Body of pancreas (tissue), 4 donors: Measurements from ENCODE around the gene MAGEA1. TPM values are rescaled to one million over a fixed set of nuclear protein-coding genes. Genes with fewer than 3 reads are reported as not detected.
"Not testable (repeated sequence)": the region's sequence is repeated elsewhere in the genome, so short reads cannot be mapped to it uniquely, and the experiment has no call there.

Experiments used
- ATAC-seq: fragments of 150-250 bp; one replicate; pipeline ENCODE4 v1.9.1; 2016
- DNase-seq, 4 donors: peaks; one replicate each; pipeline ENCODE4 v3.0.0-alpha.2; 2019
- H3K27ac ChIP-seq, 4 donors: fragments of 200-600 bp; sonication (generic); 1 replicate in 3 of 4; 2 replicates in 1 of 4; pipeline versions ENCODE4 v1.5.1 to v1.6.1; 2016 to 2019; ENCODE audit warnings: mild to moderate bottlenecking in 1 of 4, mixed read lengths in 1 of 4, moderate library complexity in 1 of 4
- H3K27me3 ChIP-seq, 2 donors: fragments of 200-600 bp; sonication (generic); one replicate each; pipeline ENCODE4 v1.6.0; 2016; ENCODE audit warnings: mild to moderate bottlenecking in 1 of 2
- H3K36me3 ChIP-seq, 2 donors: fragments of 200-600 bp; sonication (generic); replicated peaks in 1 of 2; 2 replicates each; pipeline ENCODE4 v1.5.1; 2016; ENCODE audit warnings: low read depth in 2 of 2; ENCODE audit not compliant: insufficient read depth in 1 of 2
- H3K4me1 ChIP-seq: fragments of 200-600 bp; sonication (generic); one replicate; pipeline ENCODE4 v1.6.0; 2016
- H3K4me3 ChIP-seq, 2 donors: fragments of 200-600 bp; sonication (generic); 1 replicate in 1 of 2; 2 replicates in 1 of 2; pipeline ENCODE4 v1.5.1; 2016 to 2019
- H3K9me3 ChIP-seq, 3 donors: fragments of 200-600 bp; sonication (generic); 1 replicate in 2 of 3; 2 replicates in 1 of 3; pipeline ENCODE4 v1.5.1; 2016
- POLR2A ChIP-seq, 3 donors: fragments of 450-650 bp; IDR thresholded peaks; one replicate each; pipeline ENCODE4 v1.6.1; 2016; ENCODE audit warnings: antibody characterized with exemption in 3 of 3, mild to moderate bottlenecking in 2 of 3
- WGBS, 2 donors: methylation state at CpG; one replicate each; pipeline ENCODE4 v1.1.5; 2017; 5-methylcytosine and 5-hydroxymethylcytosine counted together
- intact Hi-C: fragments of 100-400 bp; cut with DNase I; formaldehyde crosslinking; loops from one replicate; pipeline ENCODE4 v1.15.1; 2023
- total RNA-seq, 2 donors: library from RNA; depleted of rRNA; stranded (reverse); fragments of >200 nt; gene quantifications; one replicate each; pipeline ENCODE4 v1.1.0, GENCODE V29; 2016
- TF ChIP-seq, protein P1 (sequence below), 7 experiments: fragments of 450-650 bp in 4 of 7; fragments of 200-600 bp in 3 of 7; sonication (generic) in 3 of 7; IDR thresholded peaks; one replicate each; pipeline ENCODE4 v1.5.1; 2016 to 2019; ENCODE audit warnings: antibody characterized with exemption in 7 of 7

The MAGEA1 gene
- total RNA-seq, 2 donors from 2014 or later, result not detected

DNA sequence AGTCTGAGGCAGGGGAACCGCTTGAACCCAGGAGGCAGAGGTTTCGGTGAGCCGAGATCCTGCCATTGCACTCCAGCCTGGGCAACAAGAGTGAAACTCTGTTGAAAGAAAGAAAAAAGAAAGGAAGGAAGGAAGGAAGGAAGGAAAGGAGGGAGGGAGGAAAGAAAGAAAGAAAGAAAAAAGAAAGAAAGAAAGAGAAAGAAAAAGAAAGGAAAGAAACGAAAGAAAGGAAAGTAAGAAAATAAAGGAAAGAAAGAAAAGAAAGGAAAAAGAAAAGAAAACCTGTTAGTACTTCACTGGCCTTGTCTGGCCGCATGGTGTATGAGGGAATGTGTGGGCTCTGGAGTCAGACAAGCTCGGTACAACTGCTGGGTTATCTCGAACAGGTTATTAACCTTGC lies 20.8 kb upstream of the MAGEA1 start:
- no peak for ATAC-seq
- 83 to 85% methylated on average over 5 to 7 of the region's 7 CpGs for WGBS, 2 donors
- no peaks in the 10 kb centered on the region for H3K27me3 ChIP-seq

GRCh38 chrX:153161952-153162351 lies 17.1 kb upstream of the MAGEA1 start:
- intact Hi-C loops, result no loop called here
- TF ChIP-seq, protein P1, sequence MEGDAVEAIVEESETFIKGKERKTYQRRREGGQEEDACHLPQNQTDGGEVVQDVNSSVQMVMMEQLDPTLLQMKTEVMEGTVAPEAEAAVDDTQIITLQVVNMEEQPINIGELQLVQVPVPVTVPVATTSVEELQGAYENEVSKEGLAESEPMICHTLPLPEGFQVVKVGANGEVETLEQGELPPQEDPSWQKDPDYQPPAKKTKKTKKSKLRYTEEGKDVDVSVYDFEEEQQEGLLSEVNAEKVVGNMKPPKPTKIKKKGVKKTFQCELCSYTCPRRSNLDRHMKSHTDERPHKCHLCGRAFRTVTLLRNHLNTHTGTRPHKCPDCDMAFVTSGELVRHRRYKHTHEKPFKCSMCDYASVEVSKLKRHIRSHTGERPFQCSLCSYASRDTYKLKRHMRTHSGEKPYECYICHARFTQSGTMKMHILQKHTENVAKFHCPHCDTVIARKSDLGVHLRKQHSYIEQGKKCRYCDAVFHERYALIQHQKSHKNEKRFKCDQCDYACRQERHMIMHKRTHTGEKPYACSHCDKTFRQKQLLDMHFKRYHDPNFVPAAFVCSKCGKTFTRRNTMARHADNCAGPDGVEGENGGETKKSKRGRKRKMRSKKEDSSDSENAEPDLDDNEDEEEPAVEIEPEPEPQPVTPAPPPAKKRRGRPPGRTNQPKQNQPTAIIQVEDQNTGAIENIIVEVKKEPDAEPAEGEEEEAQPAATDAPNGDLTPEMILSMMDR (IDR thresholded peaks at IDR 0.05), result no peak
- no peak for TF ChIP-seq POLR2A (IDR thresholded peaks at IDR 0.05)

More for the DNA sequence above, 20.8 kb upstream of the MAGEA1 start:
- H3K4me1 ChIP-seq, result no peaks in the 10 kb centered on the region
- H3K27ac ChIP-seq, result no peak overlapping the region
- no peak overlapping the region for H3K4me3 ChIP-seq
- intact Hi-C loops, result no loop called here
- no peak for DNase-seq
- no peak for TF ChIP-seq POLR2A (IDR thresholded peaks at IDR 0.05)
- TF ChIP-seq, protein P1 (IDR thresholded peaks at IDR 0.05), result no peak
- no peaks in the 10 kb centered on the region for H3K36me3 ChIP-seq
- no peaks in the 10 kb centered on the region for H3K9me3 ChIP-seq

GRCh38 chrX:153164733-153165132 lies 14.4 kb upstream of the MAGEA1 start:
- TF ChIP-seq, protein P1 (IDR thresholded peaks at IDR 0.05), result no peak
- TF ChIP-seq POLR2A (IDR thresholded peaks at IDR 0.05), result no peak
- WGBS, 2 donors, result 83 to 100% methylated on average over 1 to 3 of the region's 3 CpGs
- H3K4me1 ChIP-seq, result no peaks in the 10 kb centered on the region
- H3K27ac ChIP-seq, result no peak overlapping the region
- no peaks in the 10 kb centered on the region for H3K36me3 ChIP-seq
- H3K9me3 ChIP-seq, result no peaks in the 10 kb centered on the region
- no peak overlapping the region for H3K4me3 ChIP-seq
- no peak for DNase-seq
- ATAC-seq, result no peak
- intact Hi-C loops, result no loop called here
- H3K27me3 ChIP-seq, result no peaks in the 10 kb centered on the region

More at GRCh38 chrX:153161952-153162351, 17.1 kb upstream of the MAGEA1 start:
- no peak for DNase-seq
- WGBS, 2 donors, result 45 to 58% methylated on average over 5 of the region's 5 CpGs
- H3K4me1 ChIP-seq, result no peaks in the 10 kb centered on the region
- H3K27me3 ChIP-seq, result no peaks in the 10 kb centered on the region
- no peak overlapping the region for H3K4me3 ChIP-seq
- no peak for ATAC-seq
- H3K36me3 ChIP-seq, result no peaks in the 10 kb centered on the region
- H3K27ac ChIP-seq, result no peak overlapping the region
- no peaks in the 10 kb centered on the region for H3K9me3 ChIP-seq

DNA sequence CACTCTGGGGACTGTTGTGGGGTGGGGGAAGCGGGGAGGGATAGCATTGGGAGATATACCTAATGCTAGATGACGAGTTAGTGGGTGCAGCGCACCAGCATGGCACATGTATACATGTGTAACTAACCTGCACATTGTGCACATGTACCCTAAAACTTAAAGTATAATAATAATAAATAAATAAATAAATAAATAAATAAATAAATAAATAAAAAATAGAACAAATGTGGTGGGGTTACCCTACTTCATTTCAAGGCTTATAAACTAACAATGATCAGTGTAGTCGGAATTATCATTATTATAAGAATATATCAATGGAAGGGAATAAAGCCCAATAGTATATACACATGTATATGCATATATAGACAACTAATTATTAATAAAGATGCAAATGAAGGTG lies 10.7 kb upstream of the MAGEA1 start:
- H3K4me1 ChIP-seq, result not testable (repeated sequence)
- 54 to 81% methylated on average over 1 to 4 of the region's 4 CpGs for WGBS, 2 donors

GRCh38 chrX:153181822-153182221 lies 2.7 kb downstream of the MAGEA1 start:
- TF ChIP-seq POLR2A (IDR thresholded peaks at IDR 0.05), result no peak
- TF ChIP-seq, protein P1 (IDR thresholded peaks at IDR 0.05), result no peak
- intact Hi-C loops, result no loop called here
- H3K27ac ChIP-seq, result no peak overlapping the region
- ATAC-seq, result no peak
- no peaks in the 10 kb centered on the region for H3K9me3 ChIP-seq
- DNase-seq, result no peak
- H3K4me1 ChIP-seq, result no peaks in the 10 kb centered on the region
- WGBS, 2 donors, result 76% methylated on average over 2 of the region's 4 CpGs; no CpG with 5 or more reads in 1 of the 2 donors
- no peaks in the 10 kb centered on the region for H3K27me3 ChIP-seq
- H3K36me3 ChIP-seq, result no peaks in the 10 kb centered on the region
- no peak overlapping the region for H3K4me3 ChIP-seq

More for the DNA sequence above, 10.7 kb upstream of the MAGEA1 start:
- intact Hi-C loops, H3K4me3 ChIP-seq, H3K27me3 ChIP-seq, ATAC-seq, H3K9me3 ChIP-seq, DNase-seq, H3K36me3 ChIP-seq, H3K27ac ChIP-seq: not testable (repeated sequence)
